Measurements from ENCODE around the gene GRAMD1A.

DNA sequence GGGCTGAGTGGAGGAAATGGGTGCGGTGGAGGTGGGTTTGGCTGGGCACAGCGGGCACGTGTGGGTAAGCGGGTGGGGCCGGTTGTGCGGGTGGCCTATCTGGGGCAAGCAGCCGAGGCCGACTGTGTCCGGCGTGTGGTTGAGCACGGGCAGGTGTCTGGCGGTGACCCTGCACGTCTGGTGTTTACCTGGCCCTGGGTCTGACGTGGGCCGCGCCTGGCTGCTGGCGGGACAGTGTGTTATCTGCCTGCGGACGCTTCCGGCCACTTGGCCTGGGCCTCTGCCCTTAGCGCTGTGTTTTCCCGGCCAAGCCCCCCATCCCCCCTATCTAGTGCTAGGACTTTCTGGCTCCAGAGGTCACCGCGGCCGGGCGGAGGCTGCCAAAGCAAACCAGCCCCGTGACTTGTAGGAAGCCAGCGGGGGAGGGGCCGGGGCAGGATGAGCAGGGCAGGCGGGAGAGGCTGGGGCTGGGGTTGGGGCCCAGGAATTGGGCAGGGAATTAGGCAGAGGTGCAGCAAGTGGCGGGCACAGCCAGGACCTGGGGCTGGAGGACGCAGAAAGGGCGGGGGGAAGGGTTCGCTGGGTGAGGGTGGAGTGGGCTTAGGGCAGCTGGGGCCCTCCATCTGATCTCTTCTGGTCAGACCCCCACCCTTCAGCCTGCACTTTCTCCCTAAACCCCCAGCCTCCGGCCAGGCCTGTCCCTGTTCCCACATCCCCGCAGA, 40.9 kb downstream of the GRAMD1A start:
- TF ChIP-seq, protein P1, sequence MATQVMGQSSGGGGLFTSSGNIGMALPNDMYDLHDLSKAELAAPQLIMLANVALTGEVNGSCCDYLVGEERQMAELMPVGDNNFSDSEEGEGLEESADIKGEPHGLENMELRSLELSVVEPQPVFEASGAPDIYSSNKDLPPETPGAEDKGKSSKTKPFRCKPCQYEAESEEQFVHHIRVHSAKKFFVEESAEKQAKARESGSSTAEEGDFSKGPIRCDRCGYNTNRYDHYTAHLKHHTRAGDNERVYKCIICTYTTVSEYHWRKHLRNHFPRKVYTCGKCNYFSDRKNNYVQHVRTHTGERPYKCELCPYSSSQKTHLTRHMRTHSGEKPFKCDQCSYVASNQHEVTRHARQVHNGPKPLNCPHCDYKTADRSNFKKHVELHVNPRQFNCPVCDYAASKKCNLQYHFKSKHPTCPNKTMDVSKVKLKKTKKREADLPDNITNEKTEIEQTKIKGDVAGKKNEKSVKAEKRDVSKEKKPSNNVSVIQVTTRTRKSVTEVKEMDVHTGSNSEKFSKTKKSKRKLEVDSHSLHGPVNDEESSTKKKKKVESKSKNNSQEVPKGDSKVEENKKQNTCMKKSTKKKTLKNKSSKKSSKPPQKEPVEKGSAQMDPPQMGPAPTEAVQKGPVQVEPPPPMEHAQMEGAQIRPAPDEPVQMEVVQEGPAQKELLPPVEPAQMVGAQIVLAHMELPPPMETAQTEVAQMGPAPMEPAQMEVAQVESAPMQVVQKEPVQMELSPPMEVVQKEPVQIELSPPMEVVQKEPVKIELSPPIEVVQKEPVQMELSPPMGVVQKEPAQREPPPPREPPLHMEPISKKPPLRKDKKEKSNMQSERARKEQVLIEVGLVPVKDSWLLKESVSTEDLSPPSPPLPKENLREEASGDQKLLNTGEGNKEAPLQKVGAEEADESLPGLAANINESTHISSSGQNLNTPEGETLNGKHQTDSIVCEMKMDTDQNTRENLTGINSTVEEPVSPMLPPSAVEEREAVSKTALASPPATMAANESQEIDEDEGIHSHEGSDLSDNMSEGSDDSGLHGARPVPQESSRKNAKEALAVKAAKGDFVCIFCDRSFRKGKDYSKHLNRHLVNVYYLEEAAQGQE (IDR thresholded peaks at IDR 0.05; ENCODE audit: borderline replicate concordance): no peak
- TF ChIP-seq CTCF (IDR thresholded peaks at IDR 0.05; ENCODE audit: poor library complexity, severe bottlenecking): no peak
- TF ChIP-seq SMC3 (conservative IDR thresholded peaks at IDR 0.05; ENCODE audit: poor library complexity): no peak
- TF ChIP-seq RAD21 (conservative IDR thresholded peaks at IDR 0.05): no peak
- TF ChIP-seq TAF1 (IDR thresholded peaks at IDR 0.05; ENCODE audit: low read depth): no peak
- TF ChIP-seq POLR2AphosphoS5 (IDR thresholded peaks at IDR 0.05): no peak
- no peak for TF ChIP-seq EP300 (conservative IDR thresholded peaks at IDR 0.05; ENCODE audit: poor library complexity, severe bottlenecking)
- no peak for TF ChIP-seq MXI1 (conservative IDR thresholded peaks at IDR 0.05; ENCODE audit: poor library complexity, severe bottlenecking)

All from neural cell (in vitro differentiated cells).